CD14-positive monocyte (primary cell): Measurements from ENCODE around the gene FH. TPM values are rescaled to one million over a fixed set of nuclear protein-coding genes. Genes with fewer than 3 reads are reported as not detected.
A peak's percentile ranks its signal among the peaks of the same experiment; 100 is the strongest.

Source experiments
- DNase-seq, 3 donors: peaks; one replicate each; pipeline ENCODE4 v3.0.0-alpha.2; 2011 to 2022
- H2AFZ ChIP-seq: 2 replicates; pipeline ENCODE4 v1.6.0; 2012; ENCODE audit warnings: mild to moderate bottlenecking, low read depth, low read length, inconsistent platforms; ENCODE audit not compliant: insufficient read depth, poor library complexity, severe bottlenecking
- H3K27ac ChIP-seq, 2 donors: 1 replicate in 1 of 2; 2 replicates in 1 of 2; pipeline ENCODE4 v1.5.1; 2012 to 2013; ENCODE audit warnings: low read length in 2 of 2, control low read depth in 1 of 2, inconsistent platforms in 1 of 2, low read depth in 1 of 2, mild to moderate bottlenecking in 1 of 2
- H3K27me3 ChIP-seq, 2 donors: one replicate each; pipeline versions ENCODE4 v1.6.0 to v1.6.1; 2011 to 2013; ENCODE audit warnings: low read length in 2 of 2; ENCODE audit not compliant: control insufficient read depth in 2 of 2, insufficient read depth in 2 of 2
- H3K36me3 ChIP-seq, 2 donors: replicated peaks in 1 of 2; 1 replicate in 1 of 2; 2 replicates in 1 of 2; pipeline versions ENCODE4 v1.5.1 to v1.6.1; 2012 to 2013; ENCODE audit warnings: low read length in 2 of 2, control low read depth in 1 of 2, inconsistent platforms in 1 of 2, mild to moderate bottlenecking in 1 of 2; ENCODE audit not compliant: insufficient read depth in 2 of 2, control insufficient read depth in 1 of 2
- H3K4me1 ChIP-seq, 2 donors: 1 replicate in 1 of 2; 2 replicates in 1 of 2; pipeline versions ENCODE4 v1.5.1 to v1.6.1; 2012 to 2013; ENCODE audit warnings: low read length in 2 of 2, control low read depth in 1 of 2, inconsistent platforms in 1 of 2, mild to moderate bottlenecking in 1 of 2, moderate library complexity in 1 of 2; ENCODE audit not compliant: insufficient read depth in 2 of 2, control insufficient read depth in 1 of 2
- H3K4me2 ChIP-seq: replicated peaks from 2 replicates; pipeline ENCODE3; 2012; ENCODE audit warnings: low read length, moderate library complexity, mild to moderate bottlenecking; ENCODE audit not compliant: poor library complexity, severe bottlenecking; ENCODE audit errors: extremely low read depth
- H3K4me3 ChIP-seq, 3 experiments: fragments of 200-600 bp in 1 of 3; sonication (generic) in 1 of 3; replicated peaks in 1 of 3; 1 replicate in 2 of 3; 2 replicates in 1 of 3; pipeline ENCODE4 v1.5.1; 2011 to 2013; ENCODE audit warnings: low read length in 3 of 3, mild to moderate bottlenecking in 3 of 3, control low read depth in 2 of 3, low read depth in 2 of 3, inconsistent platforms in 1 of 3, moderate library complexity in 1 of 3
- H3K79me2 ChIP-seq: 2 replicates; pipeline ENCODE4 v1.6.0; 2012; ENCODE audit warnings: mild to moderate bottlenecking, control low read depth, inconsistent platforms, low read length, moderate library complexity; ENCODE audit not compliant: insufficient read depth
- H3K9ac ChIP-seq: 2 replicates; pipeline ENCODE4 v1.6.0; 2017; ENCODE audit warnings: low read length, mild to moderate bottlenecking; ENCODE audit not compliant: insufficient read depth, poor library complexity, severe bottlenecking
- H3K9me3 ChIP-seq, 2 donors: replicated peaks in 1 of 2; 1 replicate in 1 of 2; 2 replicates in 1 of 2; pipeline versions ENCODE4 v1.5.1 to v1.6.1; 2012 to 2013; ENCODE audit warnings: low read length in 2 of 2, control low read depth in 1 of 2; ENCODE audit not compliant: control insufficient read depth in 1 of 2, insufficient read depth in 1 of 2
- H4K20me1 ChIP-seq: 2 replicates; pipeline ENCODE4 v1.6.0; 2012; ENCODE audit warnings: mild to moderate bottlenecking, low read length, control low read depth, moderate library complexity; ENCODE audit not compliant: insufficient read depth
- H3K27ac Mint-ChIP-seq, 7 donors: one replicate each; pipeline ENCODE4 v1.8.0; 2020; ENCODE audit warnings: mild to moderate bottlenecking in 7 of 7, mixed read lengths in 7 of 7, moderate library complexity in 6 of 7, inconsistent platforms in 2 of 7
- H3K27me3 Mint-ChIP-seq, 3 donors: one replicate each; pipeline ENCODE4 v1.8.0; 2021 to 2022; ENCODE audit warnings: low read depth in 3 of 3, mild to moderate bottlenecking in 3 of 3, mixed read lengths in 3 of 3, moderate library complexity in 3 of 3, inconsistent platforms in 1 of 3
- H3K36me3 Mint-ChIP-seq, 2 donors: one replicate each; pipeline ENCODE4 v1.8.0; 2020; ENCODE audit warnings: mixed read lengths in 2 of 2, inconsistent platforms in 1 of 2, mild to moderate bottlenecking in 1 of 2
- H3K4me1 Mint-ChIP-seq: one replicate; pipeline ENCODE4 v1.8.0; 2020; ENCODE audit warnings: mild to moderate bottlenecking, mixed read lengths
- H3K4me3 Mint-ChIP-seq, 2 donors: one replicate each; pipeline ENCODE4 v1.8.0; 2020; ENCODE audit warnings: mild to moderate bottlenecking in 2 of 2, mixed read lengths in 2 of 2, moderate library complexity in 1 of 2
- H3K9me3 Mint-ChIP-seq, 7 donors: one replicate each; pipeline ENCODE4 v1.8.0; 2020 to 2022; ENCODE audit warnings: mixed read lengths in 7 of 7, mild to moderate bottlenecking in 6 of 7, moderate library complexity in 6 of 7, inconsistent platforms in 2 of 7
- WGBS: methylation state at CpG from one replicate; pipeline ENCODE4 v1.1.5; 2013; ENCODE audit warnings: missing lambda C conversion rate; ENCODE audit not compliant: insufficient coverage; 5-methylcytosine and 5-hydroxymethylcytosine counted together
- intact Hi-C, 2 donors: fragments of 100-400 bp; cut with micrococcal nuclease; formaldehyde crosslinking; loops; one replicate each; pipeline versions ENCODE4 v1.15.0 to v1.15.1; 2023
- polyA plus RNA-seq, 3 donors: library from polyadenylated mRNA; depleted of rRNA in 1 of 3; unstranded in 2 of 3; stranded (reverse) in 1 of 3; fragments of 300-500 nt in 2 of 3; fragments of >200 nt in 1 of 3; fragmentation: Illumina TruSeq in 2 of 3; gene quantifications; 1 replicate in 2 of 3; 2 replicates in 1 of 3; pipeline ENCODE4 v1.2.3, GENCODE V29; 2012 to 2021
- TF ChIP-seq, protein P1 (sequence below): fragments of 200-600 bp; IDR thresholded peaks from one replicate; pipeline ENCODE4 v1.8.0; 2022; ENCODE audit warnings: antibody characterized with exemption, mild to moderate bottlenecking

The FH gene
- polyA plus RNA-seq, 3 donors, result 21.1 to 34.9 (median 32.5) TPM

DNA sequence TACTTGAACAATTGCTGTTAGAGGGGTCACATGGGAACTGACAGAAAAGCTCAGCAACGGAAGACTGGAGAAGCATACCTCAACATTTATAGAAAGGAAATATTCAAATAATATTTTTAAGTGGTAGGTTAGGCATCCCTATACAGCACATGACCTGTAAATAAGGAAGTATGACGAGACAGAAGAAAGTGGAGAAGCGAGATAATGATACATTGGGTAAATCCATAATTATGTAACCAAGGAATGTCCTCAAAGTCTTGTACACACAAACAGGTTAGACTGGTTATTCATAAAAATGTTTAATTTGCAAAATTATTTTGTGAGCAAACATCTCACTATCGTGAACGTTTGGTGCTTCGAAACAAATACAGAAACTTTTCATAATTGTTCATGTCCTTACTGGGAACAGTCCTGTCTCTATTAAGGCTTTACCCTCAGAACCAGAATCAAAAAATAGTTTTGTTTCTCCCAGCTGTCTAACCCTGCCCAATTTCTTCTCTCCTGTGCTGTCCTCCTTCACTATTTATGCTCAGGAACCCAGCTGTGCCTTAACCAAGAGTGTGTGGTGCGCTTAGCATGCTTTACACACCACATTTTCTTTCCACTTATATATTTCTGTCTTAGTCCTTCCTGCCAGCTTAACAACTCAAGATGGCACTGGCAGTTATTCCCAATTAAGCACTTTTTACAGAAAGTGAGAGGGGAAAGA, 22.8 kb upstream of the FH start:
- 92% methylated on average over 3 of the region's 7 CpGs for WGBS
- peaks cover 0 to 27% of the 10 kb centered on the region in 2 donors for H3K36me3 ChIP-seq

DNA sequence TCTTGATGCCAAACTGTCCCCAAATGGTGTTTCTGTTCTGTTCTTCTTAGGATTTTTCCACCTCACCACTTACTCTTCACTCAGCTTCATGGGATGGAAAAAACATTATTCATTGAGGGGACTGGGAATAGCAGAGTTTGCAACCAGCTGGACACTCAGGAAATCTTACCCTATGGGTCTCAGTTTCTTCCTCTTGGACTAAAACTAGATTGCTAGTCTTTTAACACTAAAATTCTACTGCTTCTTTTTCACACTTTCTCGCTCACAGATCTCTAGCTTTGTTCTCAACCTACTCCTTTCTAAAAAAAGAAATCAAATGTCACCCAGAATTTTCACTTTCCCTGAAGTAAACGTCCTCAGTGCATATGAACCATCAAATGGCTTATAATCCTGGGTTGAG, 17.4 kb upstream of the FH start:
- Histone ChIP-seq H3K79me2 (peaks cover 46% of the 10 kb centered on the region), H3K9me3 (no peaks in the 10 kb centered on the region), H3K4me2 (no peak overlapping the region), H4K20me1 (no peaks in the 10 kb centered on the region), H2AFZ (no peak overlapping the region), H3K27ac (no peak overlapping the region), H3K9ac (no peak overlapping the region), H3K27me3 (no peaks in the 10 kb centered on the region), H3K4me1 (peaks cover 21 to 29% of the 10 kb centered on the region in 2 donors), H3K36me3 (peaks cover 4 to 27% of the 10 kb centered on the region in 2 donors), H3K4me3 (no peak overlapping the region)
- no peak overlapping the region for H3K27ac Mint-ChIP-seq
- TF ChIP-seq, protein P1, sequence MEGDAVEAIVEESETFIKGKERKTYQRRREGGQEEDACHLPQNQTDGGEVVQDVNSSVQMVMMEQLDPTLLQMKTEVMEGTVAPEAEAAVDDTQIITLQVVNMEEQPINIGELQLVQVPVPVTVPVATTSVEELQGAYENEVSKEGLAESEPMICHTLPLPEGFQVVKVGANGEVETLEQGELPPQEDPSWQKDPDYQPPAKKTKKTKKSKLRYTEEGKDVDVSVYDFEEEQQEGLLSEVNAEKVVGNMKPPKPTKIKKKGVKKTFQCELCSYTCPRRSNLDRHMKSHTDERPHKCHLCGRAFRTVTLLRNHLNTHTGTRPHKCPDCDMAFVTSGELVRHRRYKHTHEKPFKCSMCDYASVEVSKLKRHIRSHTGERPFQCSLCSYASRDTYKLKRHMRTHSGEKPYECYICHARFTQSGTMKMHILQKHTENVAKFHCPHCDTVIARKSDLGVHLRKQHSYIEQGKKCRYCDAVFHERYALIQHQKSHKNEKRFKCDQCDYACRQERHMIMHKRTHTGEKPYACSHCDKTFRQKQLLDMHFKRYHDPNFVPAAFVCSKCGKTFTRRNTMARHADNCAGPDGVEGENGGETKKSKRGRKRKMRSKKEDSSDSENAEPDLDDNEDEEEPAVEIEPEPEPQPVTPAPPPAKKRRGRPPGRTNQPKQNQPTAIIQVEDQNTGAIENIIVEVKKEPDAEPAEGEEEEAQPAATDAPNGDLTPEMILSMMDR, result no peak
- intact Hi-C loops, result loop anchor here in 1 of 2 donors (10.0 kb wide), 1 partner anchor 278 kb away; no protein-coding TSS in a partner anchor
- peaks cover 0 to 2% (median 0%) of the 10 kb centered on the region in 3 donors for H3K27me3 Mint-ChIP-seq
- H3K9me3 Mint-ChIP-seq, result peaks cover 0 to 9% (median 3%) of the 10 kb centered on the region in 7 donors
- H3K4me3 Mint-ChIP-seq, result no peak overlapping the region
- DNase-seq, result no peak
- H3K4me1 Mint-ChIP-seq, result peaks cover 34% of the 10 kb centered on the region
- H3K36me3 Mint-ChIP-seq, result peaks cover 22 to 36% of the 10 kb centered on the region in 2 donors
- no CpG with 5 or more reads among the region's 2 CpGs for WGBS

More for the DNA sequence above, 22.8 kb upstream of the FH start:
- Histone ChIP-seq H3K27me3 (no peaks in the 10 kb centered on the region), H3K27ac (peak overlapping the region; percentile 67 to 91), H2AFZ (peak overlapping the region; percentile 14), H3K4me1 (peaks cover 10 to 15% of the 10 kb centered on the region in 2 donors), H3K9me3 (no peaks in the 10 kb centered on the region), H4K20me1 (no peaks in the 10 kb centered on the region), H3K9ac (peak overlapping the region; percentile 52), H3K79me2 (peaks cover 3% of the 10 kb centered on the region), H3K4me3 (no peak overlapping the region), H3K4me2 (no peak overlapping the region)
- Mint-ChIP-seq H3K27ac (peak overlapping the region; percentile 92 to 99 (median 96)), H3K36me3 (peaks cover 16 to 40% of the 10 kb centered on the region in 2 donors), H3K27me3 (no peaks in the 10 kb centered on the region), H3K4me3 (peak overlapping the region in 1 of 2 donors; percentile 50), H3K4me1 (peaks cover 23% of the 10 kb centered on the region), H3K9me3 (peaks cover 0 to 6% (median 2%) of the 10 kb centered on the region in 7 donors)
- DNase-seq, result peak; percentile 76 to 95 (median 87)
- intact Hi-C loops, result no loop called here
- TF ChIP-seq, protein P1, result no peak
